Measurements from ENCODE around the gene SPTSSA.
A peak's percentile ranks its signal among the peaks of the same experiment; 100 is the strongest.
"Not testable (repeated sequence)": the region's sequence is repeated elsewhere in the genome, so short reads cannot be mapped to it uniquely, and the experiment has no call there.

SPTSSA gene

DNA sequence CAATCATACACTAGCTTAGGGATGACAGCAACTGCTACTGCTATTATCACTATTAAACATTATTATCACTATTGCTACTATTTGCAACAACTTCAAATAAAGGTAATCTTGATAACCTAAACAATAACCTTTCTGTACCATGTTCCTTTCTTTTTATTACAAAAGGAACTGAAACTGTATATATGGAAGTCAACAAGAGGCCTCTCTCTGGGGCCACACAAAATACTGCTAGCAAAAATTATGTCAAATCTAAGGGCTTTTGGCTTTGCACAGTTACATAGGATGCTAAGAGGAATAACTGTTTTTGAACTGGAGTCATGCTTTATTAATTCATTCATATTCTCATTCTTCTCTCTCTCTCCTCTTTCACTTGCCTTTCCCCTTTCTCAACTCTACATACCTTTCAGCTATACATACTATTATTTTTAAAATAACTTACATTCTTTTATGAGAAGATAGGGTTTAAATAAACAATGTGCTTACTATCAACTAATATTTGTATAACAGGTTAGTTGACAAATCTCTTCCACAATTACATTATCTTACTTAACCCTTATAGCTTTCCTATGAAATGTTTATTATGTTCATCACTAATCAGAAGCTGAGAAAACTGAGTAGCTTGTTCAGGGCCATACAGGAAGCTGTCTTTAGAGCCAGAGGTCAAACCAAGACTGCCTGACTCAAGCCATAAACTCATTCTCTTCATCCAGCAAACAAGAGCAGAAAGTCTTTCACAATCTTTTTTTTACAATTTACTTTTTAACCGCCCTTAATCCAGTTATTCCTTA is 25.7 kb downstream of the SPTSSA start:
- peak; percentile 66 for DNase-seq (ENCODE audit: low read depth)
- H3K4me3 ChIP-seq (ENCODE audit: low read depth, low read length): no peak overlapping the region

DNA sequence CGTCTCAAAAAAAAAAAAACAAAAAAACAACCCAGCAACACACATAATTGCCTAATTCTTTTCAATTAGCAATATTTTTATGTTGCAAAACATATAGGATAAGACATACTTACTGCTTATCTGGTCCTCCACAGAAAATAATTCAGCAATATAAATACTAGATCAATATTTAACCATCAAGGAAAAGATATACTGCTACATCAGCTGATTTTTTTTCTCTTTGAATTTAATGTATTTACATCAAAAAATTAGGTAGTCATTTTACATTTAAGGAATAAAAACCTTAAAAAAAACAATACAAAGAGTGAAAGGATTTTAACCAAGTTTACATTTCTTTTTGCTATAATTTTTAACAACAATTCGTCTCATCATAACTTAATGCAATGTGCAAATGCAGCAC is 28.1 kb downstream of the SPTSSA start:
- no peak for DNase-seq (ENCODE audit: low read depth)
- no peak overlapping the region for H3K4me3 ChIP-seq (ENCODE audit: low read depth, low read length)

DNA sequence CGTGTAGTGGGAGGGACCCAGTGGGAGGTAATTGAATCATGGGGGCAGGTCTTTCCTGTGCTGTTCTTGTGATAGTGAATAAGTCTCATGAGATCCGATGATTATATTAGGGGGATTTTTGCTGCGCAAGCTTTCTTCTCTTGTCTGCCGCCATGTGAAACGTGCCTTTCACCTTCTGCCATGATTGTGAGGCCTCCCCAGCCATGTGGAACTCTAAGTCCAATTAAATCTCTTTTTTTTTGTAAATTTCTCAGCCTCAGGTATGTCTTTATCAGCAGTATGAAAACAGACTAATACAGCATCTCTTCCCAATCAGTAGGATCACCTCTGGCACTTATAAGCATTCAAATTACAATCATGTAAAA is 34.0 kb downstream of the SPTSSA start:
- H3K4me3 ChIP-seq (ENCODE audit: low read depth, low read length); DNase-seq (ENCODE audit: low read depth): not testable (repeated sequence)

DNA sequence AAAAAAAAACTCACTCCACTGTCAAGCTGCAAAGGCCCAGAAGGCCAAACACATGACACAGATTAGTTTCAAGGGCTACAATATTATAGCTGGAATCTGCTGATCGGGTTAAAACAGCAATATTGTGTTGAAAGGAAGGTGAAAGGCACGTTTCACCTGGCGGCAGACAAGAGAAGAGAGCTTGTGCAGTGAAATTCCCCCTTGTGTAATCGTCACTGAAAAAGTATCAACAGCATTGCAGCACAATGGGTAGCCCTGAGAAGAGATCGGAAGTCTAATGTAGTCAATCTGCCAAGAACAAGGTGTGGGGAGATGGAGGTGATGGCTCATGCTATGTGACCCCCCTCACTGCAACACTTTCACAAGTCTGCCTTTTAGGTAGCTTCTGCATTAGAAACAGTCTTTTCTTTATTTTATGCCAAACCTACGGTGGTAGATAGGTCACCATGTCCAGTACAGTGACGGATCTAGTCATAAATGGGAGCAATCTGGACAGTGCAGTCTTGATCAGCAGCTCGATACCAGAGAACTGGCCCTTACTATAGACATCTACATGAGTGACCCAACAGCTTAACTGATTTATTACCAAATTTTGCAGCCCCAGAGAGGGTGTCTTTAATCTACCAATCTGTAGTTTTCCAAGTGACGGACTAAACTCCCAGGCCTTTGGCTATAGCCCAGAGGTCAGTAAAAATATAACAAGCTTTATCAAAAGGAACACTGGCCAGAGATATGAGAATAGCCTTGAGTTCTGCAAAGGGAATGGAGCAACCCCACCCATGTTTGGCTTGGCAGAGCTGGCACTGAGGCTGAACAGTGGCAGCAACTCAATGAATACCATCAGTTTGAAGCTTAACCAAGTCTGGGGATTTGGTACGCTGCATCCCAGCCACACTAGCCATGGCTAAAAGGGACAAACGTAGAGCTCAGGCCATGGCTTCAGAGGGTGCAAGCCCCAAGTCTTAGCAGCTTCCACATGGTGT is 35.4 kb downstream of the SPTSSA start:
- no peak overlapping the region for H3K4me3 ChIP-seq (ENCODE audit: low read depth, low read length)
- no peak for DNase-seq (ENCODE audit: low read depth)

DNA sequence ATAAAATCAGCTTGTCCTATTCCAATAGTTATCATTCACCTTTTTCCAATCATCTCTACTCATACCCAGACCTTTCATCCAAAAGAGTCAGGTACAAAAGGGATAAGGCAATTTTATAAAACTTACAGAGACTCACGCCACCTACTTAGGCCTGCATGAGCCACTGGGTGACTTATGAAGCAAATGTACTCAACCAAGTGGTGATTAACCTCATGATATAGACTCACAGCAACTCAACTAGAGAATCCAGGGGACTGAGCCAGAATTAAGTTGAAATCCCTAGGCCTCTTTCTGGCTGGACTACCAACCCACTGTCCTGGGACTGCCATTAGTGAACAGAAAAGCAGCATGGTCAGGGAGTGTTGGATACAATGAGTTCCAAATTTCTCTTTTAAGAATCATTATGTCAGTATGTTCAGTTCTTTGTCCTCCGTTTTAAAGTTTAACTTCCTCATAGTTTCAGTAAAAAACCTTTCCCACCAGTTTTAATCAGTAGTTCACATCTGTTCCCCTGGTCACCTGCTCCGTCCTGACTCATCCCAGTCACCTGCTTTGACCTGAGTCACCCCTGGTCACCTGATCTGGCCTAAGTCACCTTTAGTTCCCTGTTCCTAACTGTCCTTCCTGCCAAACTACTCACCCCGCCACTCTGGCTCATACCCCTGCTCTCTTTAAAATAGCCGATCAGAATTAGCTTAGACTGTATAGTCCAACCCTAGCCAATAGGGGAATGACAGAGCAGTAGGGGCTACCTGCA is 36.8 kb downstream of the SPTSSA start:
- H3K4me3 ChIP-seq (ENCODE audit: low read depth, low read length): no peak overlapping the region
- DNase-seq (ENCODE audit: low read depth): no peak

DNA sequence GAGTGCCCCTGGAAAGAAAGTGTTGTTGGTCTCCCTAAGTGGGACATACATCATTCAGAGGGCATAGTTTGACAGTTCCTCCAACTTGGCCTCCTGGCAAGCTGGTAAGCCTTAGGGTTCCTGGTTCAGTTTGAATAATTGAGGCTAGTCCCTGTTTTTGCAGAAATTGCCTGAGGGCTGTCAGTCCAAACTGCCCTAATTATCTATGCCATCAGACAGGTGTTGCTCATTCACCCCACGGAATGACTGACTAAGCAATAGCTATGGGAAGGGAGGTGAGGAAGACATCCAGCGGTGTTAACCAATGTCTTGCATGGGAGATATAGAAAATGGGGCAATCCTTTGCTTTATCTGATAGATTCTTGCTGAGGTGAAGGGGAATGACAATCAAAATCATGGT is 37.6 kb downstream of the SPTSSA start:
- no peak for DNase-seq (ENCODE audit: low read depth)

DNA sequence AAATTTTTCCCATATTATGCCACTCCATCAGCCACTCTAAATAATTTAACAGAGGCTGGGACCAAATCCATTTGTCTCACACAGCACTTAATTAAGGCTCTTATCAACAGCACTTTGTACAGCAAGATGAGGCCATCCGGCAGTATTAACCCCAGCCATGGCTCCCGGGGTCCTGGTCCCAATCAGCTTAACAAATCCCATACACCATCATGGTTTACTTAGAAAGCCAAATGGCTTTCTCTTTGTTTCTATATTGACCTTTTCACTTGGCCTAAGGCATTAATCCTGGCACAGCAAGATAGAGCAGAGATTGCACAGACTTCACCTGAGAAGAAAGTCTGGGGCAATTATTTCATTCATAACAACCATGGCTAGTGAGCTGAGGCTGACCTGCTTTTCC is 38.6 kb downstream of the SPTSSA start:
- DNase-seq (ENCODE audit: low read depth): no peak

More for the DNA sequence above, 37.6 kb downstream of the SPTSSA start:
- H3K4me3 ChIP-seq (ENCODE audit: low read depth, low read length): no peak overlapping the region

DNA sequence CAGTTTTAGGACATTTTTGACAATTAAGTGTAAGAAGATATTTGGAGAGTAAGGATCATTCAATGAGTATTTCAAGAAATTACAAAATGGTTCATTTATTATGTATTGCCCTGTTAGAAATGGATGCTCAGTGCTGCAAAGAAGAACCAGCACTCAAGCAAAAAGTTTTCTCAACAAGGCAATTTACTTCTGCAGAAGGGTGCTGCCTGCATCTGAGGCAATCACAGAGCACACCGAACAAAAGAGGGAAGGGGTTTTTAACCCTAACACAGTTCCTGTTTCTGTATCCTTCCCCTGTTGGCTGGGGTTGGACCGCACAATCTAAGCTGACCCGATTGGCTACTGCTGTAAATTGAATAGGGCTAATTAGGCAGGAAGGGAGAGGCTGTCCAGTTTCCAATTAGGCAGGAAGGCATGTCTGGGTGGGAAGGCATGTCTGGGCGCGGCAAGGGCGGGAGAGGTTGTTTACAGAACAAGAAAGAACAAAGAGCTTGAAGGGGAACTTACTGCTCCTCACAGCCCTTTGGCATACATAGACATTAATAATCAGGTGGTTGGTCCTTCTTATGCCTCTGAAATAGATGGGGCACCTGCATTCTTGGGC is 41.4 kb downstream of the SPTSSA start:
- H3K4me3 ChIP-seq (ENCODE audit: low read depth, low read length): no peak overlapping the region
- no peak for DNase-seq (ENCODE audit: low read depth)

More for the DNA sequence above, 38.6 kb downstream of the SPTSSA start:
- H3K4me3 ChIP-seq (ENCODE audit: low read depth, low read length): no peak overlapping the region

DNA sequence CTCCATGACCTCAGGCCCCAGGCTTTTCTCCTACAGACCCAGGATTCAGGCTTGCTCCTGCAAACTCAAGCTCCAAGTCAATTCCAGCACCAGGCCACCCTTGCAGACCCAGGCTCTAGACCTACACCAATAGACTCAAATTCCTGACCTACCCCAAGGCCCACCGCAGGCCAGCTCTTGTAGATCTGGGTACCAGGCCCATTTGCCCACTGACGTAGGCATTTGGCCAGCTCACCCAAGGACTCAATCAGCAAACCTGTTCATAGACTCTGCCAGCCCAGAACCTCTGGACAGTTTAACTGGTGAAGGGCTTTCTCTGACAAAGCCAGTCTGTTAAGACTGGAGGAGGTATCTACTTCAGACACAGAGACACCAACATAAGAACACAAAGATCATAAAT is 52.3 kb downstream of the SPTSSA start:
- H3K4me3 ChIP-seq (ENCODE audit: low read depth, low read length): no peak overlapping the region
- DNase-seq (ENCODE audit: low read depth): no peak

DNA sequence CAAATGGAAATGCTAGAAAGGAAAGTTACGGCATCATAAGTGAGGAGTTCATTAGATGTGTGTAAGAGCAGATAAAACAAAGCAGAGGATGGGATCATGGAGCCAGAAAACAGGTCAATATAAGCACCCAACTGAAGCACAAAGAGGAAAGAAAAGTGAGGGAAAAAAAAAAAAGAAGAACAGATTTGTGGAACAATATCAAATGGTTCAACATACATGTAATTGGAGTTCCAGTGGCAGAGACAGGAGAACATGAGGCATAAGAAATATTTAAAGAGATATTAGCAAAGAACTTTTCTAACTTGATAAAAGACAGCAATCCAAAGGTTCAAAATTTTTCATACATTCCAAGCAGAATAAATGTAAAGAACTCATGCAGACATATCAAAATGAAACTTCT is 54.1 kb downstream of the SPTSSA start:
- DNase-seq (ENCODE audit: low read depth): no peak
- no peak overlapping the region for H3K4me3 ChIP-seq (ENCODE audit: low read depth, low read length)

DNA sequence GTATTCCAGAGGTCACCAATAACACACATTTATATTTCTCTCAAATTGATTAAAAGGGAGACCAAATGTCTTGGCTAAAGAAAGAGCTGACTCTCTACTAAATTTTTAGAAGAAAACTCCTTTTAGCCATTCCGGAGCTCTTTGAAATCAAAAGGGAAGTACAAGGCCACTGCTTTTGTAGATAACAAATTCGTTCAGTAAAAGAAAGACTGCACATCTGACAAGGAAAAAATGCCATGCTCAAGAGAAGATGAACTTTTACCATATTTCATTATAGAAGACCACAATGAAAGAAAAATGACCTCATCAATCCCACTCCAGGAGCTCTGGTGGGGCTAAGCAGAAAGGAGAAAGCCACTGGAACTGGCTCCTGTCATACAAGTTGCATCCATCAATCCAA is 57.6 kb downstream of the SPTSSA start:
- no peak overlapping the region for H3K4me3 ChIP-seq (ENCODE audit: low read depth, low read length)
- DNase-seq (ENCODE audit: low read depth): no peak

DNA sequence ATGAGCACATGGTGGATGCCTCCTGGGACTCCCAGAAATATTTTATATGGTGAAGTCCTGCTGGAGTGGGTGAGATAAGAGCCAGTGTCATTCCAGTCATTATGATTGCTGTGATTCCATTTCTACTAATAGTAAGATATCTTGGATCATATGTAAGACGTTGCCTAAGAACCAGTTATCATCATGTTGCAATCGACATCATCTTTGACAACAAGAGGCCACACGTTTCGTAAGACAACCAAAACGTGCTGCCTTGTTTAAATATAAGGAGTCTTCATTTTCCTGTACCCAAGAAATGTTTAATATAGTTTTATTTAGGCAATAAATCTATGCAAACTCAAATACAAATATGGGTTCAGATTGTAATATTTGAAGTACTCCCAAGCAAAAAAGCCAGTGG is 58.4 kb downstream of the SPTSSA start:
- no peak for DNase-seq (ENCODE audit: low read depth)
- no peak overlapping the region for H3K4me3 ChIP-seq (ENCODE audit: low read depth, low read length)

DNA sequence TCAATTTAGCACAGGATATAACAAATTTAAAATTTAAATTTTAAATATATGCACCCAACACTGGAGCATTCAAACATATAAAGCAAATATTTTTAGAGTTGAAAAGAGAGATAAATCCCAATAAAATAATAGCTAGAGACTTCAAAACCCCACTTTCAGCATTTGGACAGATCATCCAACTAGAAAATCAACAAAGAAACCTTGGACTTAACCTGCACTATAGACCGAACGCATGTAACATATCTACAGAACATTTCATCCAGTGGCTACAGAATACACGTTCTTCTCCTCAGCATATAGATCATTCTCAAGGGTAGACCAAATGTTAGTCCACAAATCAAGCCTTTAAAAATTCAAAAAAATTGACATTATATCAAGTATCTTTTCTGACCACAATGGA is 64.0 kb downstream of the SPTSSA start:
- DNase-seq (ENCODE audit: low read depth): no peak
- no peak overlapping the region for H3K4me3 ChIP-seq (ENCODE audit: low read depth, low read length)

DNA sequence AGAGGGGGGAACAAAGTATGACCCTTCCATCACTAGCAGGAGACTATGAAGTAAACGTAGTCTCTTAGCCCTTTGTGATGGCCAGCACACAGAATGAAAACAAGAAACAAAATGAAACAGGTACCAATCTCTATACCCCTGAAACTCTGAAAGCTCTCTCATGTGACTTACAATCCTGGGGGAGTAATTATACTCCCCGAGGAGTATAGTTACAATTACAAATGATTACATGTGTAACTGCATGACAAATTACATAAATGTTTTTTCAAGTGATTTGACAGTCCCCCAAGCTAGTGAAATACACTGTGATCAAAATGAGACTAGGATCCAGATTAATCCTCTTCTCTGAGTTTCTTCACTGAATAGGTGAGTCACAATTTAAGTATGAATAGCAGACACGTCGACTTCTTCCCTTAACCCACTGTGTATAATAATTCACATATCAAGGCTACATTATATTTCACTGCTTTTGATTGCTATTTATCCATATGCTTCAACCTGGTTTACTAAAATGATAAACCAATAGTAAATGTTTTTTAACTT is 74.0 kb downstream of the SPTSSA start:
- DNase-seq (ENCODE audit: low read depth): no peak
- H3K4me3 ChIP-seq (ENCODE audit: low read depth, low read length): no peak overlapping the region

DNA sequence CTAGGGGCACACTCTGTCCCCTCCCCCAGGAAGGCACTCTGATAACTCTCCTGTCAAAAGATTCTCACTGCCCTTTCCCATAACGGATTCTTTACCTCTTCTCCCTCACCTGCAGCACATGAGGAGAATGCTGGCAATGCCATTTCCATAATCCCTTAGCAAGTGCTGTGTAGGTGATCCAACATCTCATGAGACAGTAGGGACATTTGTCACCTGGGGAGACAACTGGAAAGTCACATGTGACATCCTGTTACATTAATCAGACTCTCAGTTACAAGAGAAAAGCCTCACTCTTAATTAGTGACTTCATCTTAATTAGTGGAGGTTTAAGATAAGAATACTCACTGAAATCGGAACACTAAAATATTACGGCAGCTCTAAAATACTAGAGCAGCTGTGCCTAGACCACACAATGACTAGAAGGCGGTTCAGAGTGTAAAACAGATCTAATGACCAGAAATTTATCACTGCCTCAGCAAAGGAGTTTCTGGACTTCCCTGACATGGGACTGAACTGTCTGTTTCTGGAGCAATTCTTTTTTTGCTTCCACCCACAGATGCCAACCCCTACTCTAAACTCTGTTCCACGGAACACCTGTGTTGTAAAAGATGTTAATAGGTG is 75.1 kb downstream of the SPTSSA start:
- no peak for DNase-seq (ENCODE audit: low read depth)
- H3K4me3 ChIP-seq (ENCODE audit: low read depth, low read length): no peak overlapping the region

DNA sequence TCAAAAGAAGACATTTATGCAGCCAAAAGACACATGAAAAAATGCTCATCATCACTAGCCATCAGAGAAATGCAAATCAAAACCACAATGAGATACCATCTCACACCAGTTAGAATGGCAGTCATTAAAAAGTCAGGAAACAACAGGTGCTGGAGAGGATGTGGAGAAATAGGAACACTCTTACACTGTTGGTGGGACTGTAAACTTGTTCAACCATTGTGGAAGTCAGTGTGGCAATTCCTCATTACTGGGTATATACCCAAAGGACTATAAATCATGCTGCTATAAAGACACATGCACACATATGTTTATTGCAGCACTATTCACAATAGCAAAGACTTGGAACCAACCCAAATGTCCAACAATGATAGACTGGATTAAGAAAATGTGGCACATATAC is 76.2 kb downstream of the SPTSSA start:
- H3K4me3 ChIP-seq (ENCODE audit: low read depth, low read length); DNase-seq (ENCODE audit: low read depth): not testable (repeated sequence)

DNA sequence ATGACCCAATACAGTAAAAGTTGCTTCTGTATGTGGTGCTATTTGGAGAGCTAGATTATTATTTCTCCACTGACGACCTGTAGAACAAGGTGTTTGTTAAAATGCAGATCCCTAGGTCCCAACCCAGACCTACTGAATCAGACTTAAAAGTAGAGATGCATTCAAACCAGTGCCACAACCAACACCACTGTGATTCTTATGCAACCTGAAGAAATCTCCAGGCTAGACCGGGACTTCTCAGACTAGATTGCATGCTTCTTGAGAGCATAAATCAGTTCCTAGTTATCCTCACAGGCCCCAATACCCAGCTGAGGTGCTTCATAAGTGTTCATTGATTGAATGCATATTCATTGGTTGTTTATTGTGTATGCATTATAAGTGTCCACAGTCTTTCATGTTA is 78.2 kb downstream of the SPTSSA start:
- no peak overlapping the region for H3K4me3 ChIP-seq (ENCODE audit: low read depth, low read length)
- DNase-seq (ENCODE audit: low read depth): no peak

All from skeletal muscle cell (primary cell).